WTC11 (cell line): ENCODE data around the gene UHMK1. TPM values are rescaled to one million over a fixed set of nuclear protein-coding genes. Genes with fewer than 3 reads are reported as not detected.
A peak's percentile ranks its signal among the peaks of the same experiment; 100 is the strongest.

Source experiments
- AFF4 ChIP-seq: sonication (generic); formaldehyde crosslinking; IDR thresholded peaks from 2 replicates; pipeline ENCODE4 v1.8.1; 2023; ENCODE audit warnings: mild to moderate bottlenecking, missing genetic modification reagents, borderline replicate concordance
- ARID4B ChIP-seq: sonication (generic); formaldehyde crosslinking; IDR thresholded peaks from 2 replicates; pipeline ENCODE4 v1.8.0; 2023; ENCODE audit warnings: missing genetic modification reagents, mild to moderate bottlenecking, borderline replicate concordance
- ATF1 ChIP-seq: sonication (generic); formaldehyde crosslinking; IDR thresholded peaks from 2 replicates; pipeline ENCODE4 v1.8.1; 2023; ENCODE audit warnings: mild to moderate bottlenecking, moderate library complexity, missing genetic modification reagents
- E2F4 ChIP-seq: sonication (generic); formaldehyde crosslinking; IDR thresholded peaks from 2 replicates; pipeline ENCODE4 v1.8.1; 2022; ENCODE audit warnings: low read depth, mild to moderate bottlenecking, moderate library complexity, missing genetic modification reagents, borderline replicate concordance
- ERG ChIP-seq: fragments of 250-450 bp; sonication (Bioruptor Pico); IDR thresholded peaks from 2 replicates; pipeline ENCODE4 v1.8.0; 2021; ENCODE audit warnings: mild to moderate bottlenecking
- FOXP4 ChIP-seq: sonication (generic); formaldehyde crosslinking; IDR thresholded peaks from 2 replicates; pipeline ENCODE4 v1.8.0; 2022; ENCODE audit warnings: mild to moderate bottlenecking, missing genetic modification reagents
- NFATC4 ChIP-seq: fragments of 250-450 bp; sonication (Bioruptor Pico); IDR thresholded peaks from 2 replicates; pipeline ENCODE4 v1.9.0; 2021; ENCODE audit warnings: mild to moderate bottlenecking
- NR1H2 ChIP-seq: sonication (generic); formaldehyde crosslinking; IDR thresholded peaks from 2 replicates; pipeline ENCODE4 v1.9.0; 2021; ENCODE audit warnings: mild to moderate bottlenecking, moderate library complexity, missing genetic modification reagents
- OVOL2 ChIP-seq: fragments of 250-450 bp; sonication (Bioruptor Pico); IDR thresholded peaks from 2 replicates; pipeline ENCODE4 v1.9.0; 2021; ENCODE audit warnings: mild to moderate bottlenecking, borderline replicate concordance
- PRRX2 ChIP-seq: fragments of 250-450 bp; sonication (Bioruptor Pico); IDR thresholded peaks from 2 replicates; pipeline ENCODE4 v1.8.0; 2021; ENCODE audit warnings: mild to moderate bottlenecking
- RORB ChIP-seq: fragments of 250-450 bp; sonication (Bioruptor Pico); IDR thresholded peaks from 2 replicates; pipeline ENCODE4 v1.9.0; 2021; ENCODE audit warnings: mild to moderate bottlenecking
- SMAD4 ChIP-seq: sonication (generic); formaldehyde crosslinking; IDR thresholded peaks from 2 replicates; pipeline ENCODE4 v1.8.0; 2022; ENCODE audit warnings: mild to moderate bottlenecking, missing genetic modification reagents
- SP1 ChIP-seq: sonication (generic); formaldehyde crosslinking; conservative IDR thresholded peaks from 2 replicates; pipeline ENCODE4 v1.8.1; 2022; ENCODE audit warnings: missing genetic modification reagents
- STAT6 ChIP-seq: sonication (generic); formaldehyde crosslinking; conservative IDR thresholded peaks from 2 replicates; pipeline ENCODE4 v1.8.1; 2023; ENCODE audit warnings: mild to moderate bottlenecking, low read depth, missing genetic modification reagents, moderate library complexity
- TEAD4 ChIP-seq: sonication (generic); formaldehyde crosslinking; IDR thresholded peaks from 2 replicates; pipeline ENCODE4 v1.8.0; 2022; ENCODE audit warnings: mild to moderate bottlenecking, missing genetic modification reagents
- ZNF532 ChIP-seq: fragments of 250-450 bp; sonication (Bioruptor Pico); IDR thresholded peaks from 2 replicates; pipeline ENCODE4 v1.9.0; 2021; ENCODE audit warnings: mild to moderate bottlenecking, borderline replicate concordance
- total RNA-seq: library from RNA; stranded (reverse); gene quantifications from 3 replicates; pipeline ENCODE4 v1.2.3, GENCODE V29; 2021

The UHMK1 gene
- total RNA-seq, 1 experiment from 2014 or later: 20.0 TPM

- TF ChIP-seq AFF4 (CRISPR knock-in tag) (no peak), E2F4 (CRISPR knock-in tag) (no peak), ERG (CRISPR knock-in tag) (no peak), ATF1 (CRISPR knock-in tag) (no peak), TEAD4 (no peak), PRRX2 (CRISPR knock-in tag) (no peak), OVOL2 (CRISPR knock-in tag) (no peak), STAT6 (no peak), SP1 (0 out of 2 replicates have a peak, but pooled peaks have one; percentile 37), FOXP4 (CRISPR knock-in tag) (no peak), ZNF532 (CRISPR knock-in tag) (no peak), RORB (CRISPR knock-in tag) (no peak), ARID4B (CRISPR knock-in tag) (peak; percentile 63; the same call in 1 of the 2 replicates), NR1H2 (CRISPR knock-in tag) (no peak), NFATC4 (CRISPR knock-in tag) (no peak), SMAD4 (CRISPR knock-in tag) (no peak; the same call in 1 of the 2 replicates)
Observed at GRCh38 chr1:162561616-162562469, 64.2 kb downstream of the UHMK1 start, which contains the start of gene UAP1 (continued).
